Neuron (in vitro differentiated cells): ENCODE results near the gene CCNY.

Experiments
- H2AFZ ChIP-seq: one replicate; pipeline ENCODE4 v1.6.1; 2013; ENCODE audit warnings: low read depth, mild to moderate bottlenecking, inconsistent platforms, low read length, moderate library complexity
- H3K27me3 ChIP-seq: one replicate; pipeline ENCODE4 v1.6.1; 2013; ENCODE audit warnings: low read length; ENCODE audit not compliant: insufficient read depth
- H3K36me3 ChIP-seq: one replicate; pipeline ENCODE4 v1.6.1; 2013; ENCODE audit warnings: low read length; ENCODE audit not compliant: insufficient read depth
- H3K4me1 ChIP-seq: one replicate; pipeline ENCODE4 v1.6.1; 2013; ENCODE audit warnings: low read length; ENCODE audit not compliant: insufficient read depth
- H3K4me3 ChIP-seq: 2 replicates; pipeline ENCODE4 v1.5.1; 2013; ENCODE audit warnings: mild to moderate bottlenecking, low read length, moderate library complexity
- H3K9me3 ChIP-seq: one replicate; pipeline ENCODE4 v1.6.1; 2013; ENCODE audit warnings: low read length

CCNY gene

GRCh38 chr10:35605191-35605590, 268.9 kb downstream of the CCNY start, which contains the start of gene GJD4:
Gene GJD4 (plus strand): TSS chr10:35605341. CDS start chr10:35605568, 227 bp downstream.
- Histone ChIP-seq H3K4me3 (no peak within 1 kb of the TSS), H3K9me3 (no peaks in the 10 kb centered on the region), H3K36me3 (no peaks in the 10 kb centered on the region), H2AFZ (no peak within 1 kb of the TSS), H3K27me3 (no peaks in the 10 kb centered on the region), H3K4me1 (no peaks in the 10 kb centered on the region)

GRCh38 chr10:35606430-35606829, 270.1 kb downstream of the CCNY start:
- H3K4me1 ChIP-seq, result no peaks in the 10 kb centered on the region
- no peak overlapping the region for H2AFZ ChIP-seq
- H3K9me3 ChIP-seq, result no peaks in the 10 kb centered on the region
- no peak overlapping the region for H3K4me3 ChIP-seq
- no peaks in the 10 kb centered on the region for H3K36me3 ChIP-seq
- H3K27me3 ChIP-seq, result no peaks in the 10 kb centered on the region

GRCh38 chr10:35607475-35608327, 271.4 kb downstream of the CCNY start:
- Histone ChIP-seq H3K4me1 (no peaks in the 10 kb centered on the region), H3K36me3 (no peaks in the 10 kb centered on the region), H3K9me3 (no peaks in the 10 kb centered on the region), H3K4me3 (no peak overlapping the region), H2AFZ (no peak overlapping the region), H3K27me3 (no peaks in the 10 kb centered on the region)

GRCh38 chr10:35608328-35608672, 272.0 kb downstream of the CCNY start:
- no peaks in the 10 kb centered on the region for H3K4me1 ChIP-seq
- no peaks in the 10 kb centered on the region for H3K27me3 ChIP-seq
- no peak overlapping the region for H3K4me3 ChIP-seq
- H2AFZ ChIP-seq, result no peak overlapping the region
- no peaks in the 10 kb centered on the region for H3K9me3 ChIP-seq
- H3K36me3 ChIP-seq, result no peaks in the 10 kb centered on the region

GRCh38 chr10:35611750-35612149, 275.4 kb downstream of the CCNY start:
- Histone ChIP-seq H3K9me3 (no peaks in the 10 kb centered on the region), H3K27me3 (no peaks in the 10 kb centered on the region), H3K36me3 (no peaks in the 10 kb centered on the region), H2AFZ (no peak overlapping the region), H3K4me1 (no peaks in the 10 kb centered on the region), H3K4me3 (no peak overlapping the region)

GRCh38 chr10:35612385-35613106, 276.2 kb downstream of the CCNY start:
- no peak overlapping the region for H2AFZ ChIP-seq

GRCh38 chr10:35613107-35613440, 276.8 kb downstream of the CCNY start:
- no peaks in the 10 kb centered on the region for H3K9me3 ChIP-seq
- H3K36me3 ChIP-seq, result no peaks in the 10 kb centered on the region
- H3K27me3 ChIP-seq, result no peaks in the 10 kb centered on the region
- H3K4me3 ChIP-seq, result no peak overlapping the region
- no peaks in the 10 kb centered on the region for H3K4me1 ChIP-seq
- H2AFZ ChIP-seq, result no peak overlapping the region

More at GRCh38 chr10:35612385-35613106, 276.2 kb downstream of the CCNY start:
- no peaks in the 10 kb centered on the region for H3K4me1 ChIP-seq
- H3K27me3 ChIP-seq, result no peaks in the 10 kb centered on the region
- H3K36me3 ChIP-seq, result no peaks in the 10 kb centered on the region
- H3K4me3 ChIP-seq, result no peak overlapping the region
- H3K9me3 ChIP-seq, result no peaks in the 10 kb centered on the region

GRCh38 chr10:35613597-35614226, 277.4 kb downstream of the CCNY start:
- Histone ChIP-seq H3K27me3 (no peaks in the 10 kb centered on the region), H3K36me3 (no peaks in the 10 kb centered on the region), H3K9me3 (no peaks in the 10 kb centered on the region), H3K4me3 (no peak overlapping the region), H2AFZ (no peak overlapping the region), H3K4me1 (no peaks in the 10 kb centered on the region)

GRCh38 chr10:35614312-35614711, 278.0 kb downstream of the CCNY start:
- Histone ChIP-seq H3K4me1 (no peaks in the 10 kb centered on the region), H3K4me3 (no peak overlapping the region), H3K36me3 (no peaks in the 10 kb centered on the region), H3K9me3 (no peaks in the 10 kb centered on the region), H2AFZ (no peak overlapping the region), H3K27me3 (no peaks in the 10 kb centered on the region)
